GM23248 (cell line): ENCODE measurements around the gene PMPCA. TPM values are rescaled to one million over a fixed set of nuclear protein-coding genes. Genes with fewer than 3 reads are reported as not detected.

ENCODE experiments used
- DNase-seq: peaks from one replicate; pipeline ENCODE4 v3.0.0-alpha.2; 2015
- H2AFZ ChIP-seq: fragments of 200-600 bp; sonication (generic); 2 replicates; pipeline ENCODE4 v1.6.1; 2016; ENCODE audit warnings: antibody characterized with exemption
- H3F3A ChIP-seq: fragments of 200-600 bp; sonication (generic); 2 replicates; pipeline ENCODE4 v1.6.1; 2016; ENCODE audit warnings: mild to moderate bottlenecking, antibody characterized with exemption, mixed run types; ENCODE audit not compliant: insufficient read depth
- H3K27ac ChIP-seq: fragments of 200-600 bp; sonication (generic); 2 replicates; pipeline ENCODE4 v1.5.1; 2016; ENCODE audit warnings: mild to moderate bottlenecking
- H3K27me3 ChIP-seq: fragments of 200-600 bp; sonication (generic); replicated peaks from 2 replicates; pipeline ENCODE4 v1.6.1; 2016; ENCODE audit warnings: mild to moderate bottlenecking; ENCODE audit not compliant: insufficient read depth
- H3K36me3 ChIP-seq: fragments of 200-600 bp; sonication (generic); 2 replicates; pipeline ENCODE4 v1.6.1; 2016; ENCODE audit warnings: low read depth, mild to moderate bottlenecking
- H3K4me1 ChIP-seq: fragments of 200-600 bp; sonication (generic); 2 replicates; pipeline ENCODE4 v1.6.1; 2016; ENCODE audit warnings: mild to moderate bottlenecking; ENCODE audit not compliant: insufficient read depth
- H3K4me2 ChIP-seq: fragments of 200-600 bp; sonication (generic); one replicate; pipeline ENCODE4 v1.6.1; 2016; ENCODE audit warnings: mild to moderate bottlenecking; ENCODE audit not compliant: unreplicated experiment
- H3K4me3 ChIP-seq: fragments of 200-600 bp; sonication (generic); 2 replicates; pipeline ENCODE4 v1.5.1; 2016; ENCODE audit warnings: mild to moderate bottlenecking
- H3K79me2 ChIP-seq: fragments of 200-600 bp; sonication (generic); 2 replicates; pipeline ENCODE4 v1.6.1; 2016; ENCODE audit warnings: mild to moderate bottlenecking; ENCODE audit not compliant: insufficient read depth
- H3K9ac ChIP-seq: fragments of 200-600 bp; sonication (generic); 2 replicates; pipeline ENCODE4 v1.6.1; 2016; ENCODE audit warnings: mild to moderate bottlenecking
- H3K9me2 ChIP-seq: fragments of 200-600 bp; sonication (generic); 2 replicates; pipeline ENCODE4 v1.6.1; 2016; ENCODE audit warnings: mixed run types, mild to moderate bottlenecking, moderate library complexity; ENCODE audit not compliant: insufficient read depth
- H3K9me3 ChIP-seq: fragments of 200-600 bp; sonication (generic); one replicate; pipeline ENCODE4 v1.6.1; 2017; ENCODE audit warnings: low read depth
- H4K20me1 ChIP-seq: fragments of 200-600 bp; sonication (generic); 2 replicates; pipeline ENCODE4 v1.6.0; 2016; ENCODE audit not compliant: insufficient read depth
- EZH2 ChIP-seq: fragments of 200-600 bp; sonication (generic); IDR thresholded peaks from 2 replicates; pipeline ENCODE4 v1.6.1; 2018; ENCODE audit warnings: antibody characterized with exemption, mild to moderate bottlenecking; ENCODE audit not compliant: insufficient read depth, poor library complexity, severe bottlenecking
- EZH2phosphoT487 ChIP-seq: fragments of 200-600 bp; sonication (generic); IDR thresholded peaks from 2 replicates; pipeline ENCODE4 v1.6.1; 2018; ENCODE audit warnings: antibody characterized with exemption, moderate library complexity, mild to moderate bottlenecking, low read depth; ENCODE audit not compliant: insufficient read depth
- WGBS, 2 experiments: methylation state at CpG; one replicate each; pipeline ENCODE4 v1.1.6; 2015 to 2017; ENCODE audit warnings: low lambda C conversion rate in 2 of 2, low coverage in 1 of 2; ENCODE audit errors: missing lambda C conversion rate in 2 of 2; 5-methylcytosine and 5-hydroxymethylcytosine counted together
- in situ Hi-C: fragments of 300-500 bp; cut with MboI; formaldehyde crosslinking; loops from 2 replicates; pipeline ENCODE4 v1.15.0; 2020
- polyA plus RNA-seq: library from polyadenylated mRNA; unstranded; fragments of >200 nt; fragmentation: Nextera tagmentation; extraction: Ambion mirVana; gene quantifications from 2 replicates; pipeline ENCODE4 v1.2.1, GENCODE V29; 2016
- total RNA-seq: library from RNA; depleted of rRNA; stranded (reverse); fragments of >200 nt; shearing (Covaris generic); gene quantifications from 2 replicates; pipeline ENCODE4 v1.2.3, GENCODE V29; 2014

Gene PMPCA
- total and polyA plus RNA-seq, 2 experiments from 2014 or later: 58.7 to 77.4 TPM

GRCh38 chr9:136426787-136427186 is 16.3 kb downstream of the PMPCA start:
- WGBS, 2 experiments: 90 to 94% methylated on average over 11 to 12 of the region's 12 CpGs
- DNase-seq: no peak
- no peak overlapping the region for H2AFZ ChIP-seq
- TF ChIP-seq EZH2: no peak
- no peak for TF ChIP-seq EZH2phosphoT487
- H3K36me3 ChIP-seq: peaks cover 10% of the 10 kb centered on the region; the same call in 1 of the 2 replicates
- H3K4me2 ChIP-seq: no peak overlapping the region
- H3K4me3 ChIP-seq: no peak overlapping the region
- no peak overlapping the region for H3K9ac ChIP-seq
- in situ Hi-C loops: no loop called here
- H3F3A ChIP-seq: peaks cover 14% of the 10 kb centered on the region; the same call in 1 of the 2 replicates
- H3K4me1 ChIP-seq: no peaks in the 10 kb centered on the region
- no peaks in the 10 kb centered on the region for H3K9me2 ChIP-seq
- H3K79me2 ChIP-seq: no peaks in the 10 kb centered on the region
- no peak overlapping the region for H3K27ac ChIP-seq
- no peaks in the 10 kb centered on the region for H3K27me3 ChIP-seq
- no peaks in the 10 kb centered on the region for H3K9me3 ChIP-seq
- no peaks in the 10 kb centered on the region for H4K20me1 ChIP-seq

- Histone ChIP-seq H3F3A (peaks cover 14% of the 10 kb centered on the region; the same call in 1 of the 2 replicates), H3K9ac (no peak overlapping the region), H3K27me3 (no peaks in the 10 kb centered on the region), H3K79me2 (no peaks in the 10 kb centered on the region), H3K9me2 (no peaks in the 10 kb centered on the region), H3K27ac (no peak overlapping the region), H3K4me3 (no peak overlapping the region), H3K4me1 (no peaks in the 10 kb centered on the region), H3K9me3 (no peaks in the 10 kb centered on the region), H4K20me1 (no peaks in the 10 kb centered on the region), H3K4me2 (no peak overlapping the region), H3K36me3 (peaks cover 2% of the 10 kb centered on the region; the same call in 1 of the 2 replicates), H2AFZ (no peak overlapping the region)
- in situ Hi-C loops: no loop called here
- TF ChIP-seq EZH2 (no peak), EZH2phosphoT487 (no peak)
- 82 to 84% methylated on average over 20 to 21 of the region's 21 CpGs for WGBS, 2 experiments
- no peak for DNase-seq
Measured at GRCh38 chr9:136429075-136429628, 18.7 kb downstream of the PMPCA start.

- H3K9me2 ChIP-seq: no peaks in the 10 kb centered on the region
Measured at GRCh38 chr9:136429683-136430491, 19.4 kb downstream of the PMPCA start.

GRCh38 chr9:136430588-136431234 is 20.3 kb downstream of the PMPCA start:
- Histone ChIP-seq H3K4me2 (no peak overlapping the region), H3K4me1 (no peaks in the 10 kb centered on the region), H2AFZ (no peak overlapping the region), H3K9ac (no peak overlapping the region), H3K27me3 (no peaks in the 10 kb centered on the region), H3K79me2 (peaks cover 15% of the 10 kb centered on the region), H3K9me2 (no peaks in the 10 kb centered on the region), H3K9me3 (no peaks in the 10 kb centered on the region), H3K27ac (no peak overlapping the region), H4K20me1 (no peaks in the 10 kb centered on the region), H3K36me3 (no peaks in the 10 kb centered on the region), H3K4me3 (no peak overlapping the region), H3F3A (peaks cover 11% of the 10 kb centered on the region; the same call in 1 of the 2 replicates)
- DNase-seq: no peak
- 92 to 96% methylated on average over 23 to 29 of the region's 29 CpGs for WGBS, 2 experiments
- in situ Hi-C loops: no loop called here
- TF ChIP-seq EZH2: no peak
- no peak for TF ChIP-seq EZH2phosphoT487

More at GRCh38 chr9:136429683-136430491, 19.4 kb downstream of the PMPCA start:
- WGBS, 2 experiments: 86 to 88% methylated on average over 28 to 32 of the region's 32 CpGs
- Histone ChIP-seq H3K36me3 (no peaks in the 10 kb centered on the region), H3K27me3 (no peaks in the 10 kb centered on the region), H3K4me3 (no peak overlapping the region), H4K20me1 (no peaks in the 10 kb centered on the region), H3F3A (peaks cover 11% of the 10 kb centered on the region; the same call in 1 of the 2 replicates), H3K4me2 (no peak overlapping the region), H3K4me1 (no peaks in the 10 kb centered on the region), H3K27ac (no peak overlapping the region), H3K9me3 (no peaks in the 10 kb centered on the region), H2AFZ (no peak overlapping the region), H3K9ac (no peak overlapping the region), H3K79me2 (peaks cover 7% of the 10 kb centered on the region)
- in situ Hi-C loops: no loop called here
- DNase-seq: no peak
- TF ChIP-seq EZH2 (no peak), EZH2phosphoT487 (no peak)
